Fibroblast of pulmonary artery (primary cell): ENCODE measurements around the gene WDR83.

Experiments
- DNase-seq: peaks from one replicate; pipeline ENCODE4 v3.0.0-alpha.2; 2010; ENCODE audit warnings: low read depth
- H3K4me3 ChIP-seq: replicated peaks from 2 replicates; pipeline ENCODE4 v1.5.1; 2011; ENCODE audit warnings: low read depth, mild to moderate bottlenecking, control low read depth, low read length, moderate library complexity
- CTCF ChIP-seq: IDR thresholded peaks from 2 replicates; pipeline ENCODE4 v1.5.1; 2011; ENCODE audit warnings: mild to moderate bottlenecking, control low read depth, low read length, inconsistent platforms; ENCODE audit errors: missing control alignments

WDR83 gene

GRCh38 chr19:12715102-12715501 lies 48.5 kb downstream of the WDR83 start:
- H3K4me3 ChIP-seq = no peak overlapping the region
- no peak for TF ChIP-seq CTCF
- DNase-seq = no peak

GRCh38 chr19:12715929-12716328 lies 49.3 kb downstream of the WDR83 start:
- no peak overlapping the region for H3K4me3 ChIP-seq

DNA sequence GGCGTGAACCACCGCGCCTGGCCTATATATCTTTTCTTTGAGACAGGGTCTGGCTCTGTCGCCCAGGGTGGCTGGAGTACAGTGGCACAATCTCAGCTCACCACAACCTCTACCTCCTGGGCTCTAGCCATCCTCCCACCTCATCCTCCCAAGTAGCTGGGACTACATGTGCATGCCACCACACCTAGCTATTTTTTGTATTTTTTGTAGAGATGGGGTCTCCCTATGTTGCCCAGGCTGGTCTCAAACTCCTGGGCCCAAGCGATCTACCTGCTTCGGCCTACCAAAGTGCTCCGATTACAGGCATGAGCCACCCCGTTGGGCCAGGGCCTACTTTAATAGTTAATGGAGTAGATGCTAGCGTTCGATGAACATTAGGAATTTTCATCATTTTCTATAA lies 53.7 kb downstream of the WDR83 start:
- no peak for TF ChIP-seq CTCF
- no peak for DNase-seq
- peak overlapping the region; percentile 81 for H3K4me3 ChIP-seq

More at GRCh38 chr19:12715929-12716328, 49.3 kb downstream of the WDR83 start:
- DNase-seq = no peak
- TF ChIP-seq CTCF = no peak

DNA sequence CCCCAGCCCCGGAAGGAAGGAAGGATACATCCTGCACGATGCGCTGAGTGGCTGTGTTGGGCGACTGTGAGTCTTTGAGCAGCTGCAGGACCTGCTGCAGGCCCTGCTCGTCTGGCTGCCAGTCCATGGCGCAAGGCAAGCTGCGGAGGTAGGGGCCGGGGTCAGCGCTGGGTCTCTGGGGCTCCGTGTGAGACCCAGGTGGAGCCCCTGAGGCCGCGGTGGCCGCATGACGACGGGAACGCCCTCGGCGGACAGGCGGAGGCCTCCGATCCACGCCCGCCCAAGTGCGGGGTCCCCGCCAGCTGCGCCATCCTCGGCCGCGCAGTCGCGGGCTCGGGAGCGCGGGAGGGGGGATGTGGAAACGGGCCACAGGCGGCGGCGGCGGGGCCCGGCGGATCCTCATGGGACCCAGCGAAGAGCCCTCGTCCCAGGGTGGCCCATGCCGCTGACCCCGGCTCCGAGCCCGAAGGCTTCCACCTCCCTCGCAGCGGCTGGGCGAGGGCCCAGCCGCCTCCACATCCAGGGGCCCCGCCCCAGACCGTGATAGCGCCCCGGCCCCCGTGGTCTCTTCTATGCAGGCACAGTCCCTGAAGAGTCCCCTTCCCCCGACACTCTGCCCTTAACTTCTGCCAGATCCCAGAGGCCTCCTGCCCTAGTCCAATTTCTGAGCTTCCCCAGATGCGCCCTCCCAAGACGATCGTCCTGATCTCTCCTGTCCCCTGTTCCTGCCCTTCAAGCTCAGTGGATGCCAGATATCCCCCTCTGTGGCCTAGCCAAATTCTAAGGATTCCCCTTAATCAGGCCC lies 54.4 kb downstream of the WDR83 start:
- DNase-seq = peak; percentile 26
- H3K4me3 ChIP-seq = peak overlapping the region; percentile 81
- no peak for TF ChIP-seq CTCF

DNA sequence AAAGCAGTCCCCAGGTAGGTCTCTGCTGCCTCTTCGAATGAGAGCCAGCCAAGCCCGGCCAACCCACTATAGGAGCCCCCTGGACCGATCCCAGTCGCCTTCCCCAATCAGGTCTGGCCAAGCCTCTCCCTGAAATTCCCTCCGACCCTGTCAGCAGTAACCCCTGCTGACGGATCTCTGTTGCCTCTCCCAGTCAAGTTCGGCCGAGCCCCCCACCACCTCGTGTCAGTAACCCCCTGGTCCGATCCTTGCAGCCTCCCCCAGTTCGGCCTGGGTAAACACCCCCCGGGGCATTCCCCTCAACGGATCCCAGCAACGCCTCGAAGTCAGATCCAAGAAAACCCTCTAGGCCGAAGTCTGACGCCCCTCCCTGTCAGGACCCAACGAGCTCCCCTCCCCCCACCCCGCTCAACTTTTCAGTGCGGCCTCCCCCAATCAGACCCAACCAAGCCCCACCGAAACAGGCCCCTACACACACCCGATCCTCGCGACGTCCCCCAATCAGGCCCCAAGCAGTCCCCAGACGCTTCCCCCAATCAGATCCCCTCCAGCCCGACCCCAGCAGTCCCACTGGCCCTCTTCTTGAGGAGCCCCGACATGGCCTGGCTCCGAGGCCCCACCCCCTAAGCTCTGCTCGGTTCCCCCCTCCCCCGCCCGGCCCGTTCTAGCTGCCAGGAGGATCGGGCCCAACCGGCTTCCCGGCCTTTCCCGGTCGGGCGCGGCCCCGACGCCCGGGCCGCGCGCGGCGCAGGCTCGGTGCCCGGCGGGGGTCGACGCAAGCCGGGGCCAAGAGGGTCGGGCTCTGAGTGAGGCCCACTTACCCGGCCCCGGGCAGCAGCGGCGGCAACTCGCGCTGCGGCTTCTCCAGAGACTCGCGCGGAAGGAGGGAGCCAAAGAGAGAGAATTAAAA lies 55.3 kb downstream of the WDR83 start:
- no peak for TF ChIP-seq CTCF
- DNase-seq = peak; percentile 82
- H3K4me3 ChIP-seq = peak overlapping the region; percentile 81

GRCh38 chr19:12722566-12723380 lies 56.2 kb downstream of the WDR83 start:
- TF ChIP-seq CTCF = no peak
- DNase-seq = peak; percentile 100
- peak overlapping the region; percentile 81 for H3K4me3 ChIP-seq
